Gastroesophageal sphincter (tissue), 4 donors: ENCODE results near the gene SOX12. TPM values are rescaled to one million over a fixed set of nuclear protein-coding genes. Genes with fewer than 3 reads are reported as not detected.

Experiments
- ATAC-seq: fragments of 150-250 bp; one replicate; pipeline ENCODE4 v1.9.1; 2016; ENCODE audit warnings: mild to moderate bottlenecking, moderate library complexity
- H3K27ac ChIP-seq, 4 donors: fragments of 200-600 bp; sonication (generic) in 3 of 4; 1 replicate in 3 of 4; 2 replicates in 1 of 4; pipeline ENCODE4 v1.5.1; 2016 to 2019
- H3K27me3 ChIP-seq: fragments of 200-600 bp; sonication (generic); one replicate; pipeline ENCODE4 v1.5.1; 2019
- H3K36me3 ChIP-seq, 2 donors: fragments of 200-600 bp; sonication (generic); one replicate each; pipeline ENCODE4 v1.5.1; 2019; ENCODE audit warnings: control low read depth in 1 of 2
- H3K4me1 ChIP-seq, 3 donors: fragments of 200-600 bp; sonication (generic); 1 replicate in 2 of 3; 2 replicates in 1 of 3; pipeline ENCODE4 v1.5.1; 2016 to 2019; ENCODE audit warnings: control low read depth in 2 of 3
- H3K4me3 ChIP-seq, 2 donors: fragments of 200-600 bp; sonication (generic); one replicate each; pipeline ENCODE4 v1.5.1; 2019; ENCODE audit warnings: mild to moderate bottlenecking in 1 of 2, moderate library complexity in 1 of 2
- H3K9me3 ChIP-seq, 3 donors: fragments of 200-600 bp; sonication (generic); one replicate each; pipeline ENCODE4 v1.5.1; 2017 to 2019; ENCODE audit warnings: control low read depth in 2 of 3
- EP300 ChIP-seq: sonication (generic); formaldehyde crosslinking; IDR thresholded peaks from one replicate; pipeline ENCODE4 v1.6.1; 2017; ENCODE audit warnings: antibody characterized with exemption, mild to moderate bottlenecking
- POLR2A ChIP-seq, 2 donors: fragments of 450-650 bp; IDR thresholded peaks; one replicate each; pipeline ENCODE4 v1.6.1; 2017; ENCODE audit warnings: antibody characterized with exemption in 2 of 2, mild to moderate bottlenecking in 2 of 2, moderate library complexity in 1 of 2
- POLR2AphosphoS5 ChIP-seq: sonication (generic); formaldehyde crosslinking; IDR thresholded peaks from one replicate; pipeline ENCODE4 v1.6.1; 2017; ENCODE audit warnings: antibody characterized with exemption
- WGBS, 2 donors: methylation state at CpG; one replicate each; pipeline ENCODE4 v1.1.5; 2018; ENCODE audit warnings: low coverage in 1 of 2; 5-methylcytosine and 5-hydroxymethylcytosine counted together
- total RNA-seq, 4 donors: library from RNA; depleted of rRNA; stranded (reverse); fragments of >200 nt; gene quantifications; one replicate each; pipeline ENCODE4 v1.1.0, GENCODE V29; 2016
- TF ChIP-seq, protein P1 (sequence below), 4 experiments: fragments of 200-600 bp in 2 of 4; fragments of 450-650 bp in 2 of 4; sonication (generic) in 1 of 4; IDR thresholded peaks; one replicate each; pipeline ENCODE4 v1.5.1; 2017 to 2019; ENCODE audit warnings: antibody characterized with exemption in 4 of 4, mild to moderate bottlenecking in 2 of 4, moderate library complexity in 2 of 4

SOX12 gene
- total RNA-seq, 4 donors from 2014 or later: 3.4 to 7.3 (median 5.9) TPM

GRCh38 chr20:367486-367887 is 42.1 kb downstream of the SOX12 start:
- WGBS, 2 donors: 77 to 86% methylated on average over 4 to 8 of the region's 8 CpGs
- Histone ChIP-seq H3K27ac (no peak overlapping the region), H3K27me3 (peaks cover 9% of the 10 kb centered on the region), H3K4me3 (no peak overlapping the region), H3K9me3 (no peaks in the 10 kb centered on the region), H3K36me3 (no peaks in the 10 kb centered on the region), H3K4me1 (peaks cover 0 to 17% (median 3%) of the 10 kb centered on the region in 3 donors)
- TF ChIP-seq POLR2AphosphoS5 (no peak), EP300 (no peak), POLR2A (IDR thresholded peaks at IDR 0.05) (no peak)
- TF ChIP-seq, protein P1, sequence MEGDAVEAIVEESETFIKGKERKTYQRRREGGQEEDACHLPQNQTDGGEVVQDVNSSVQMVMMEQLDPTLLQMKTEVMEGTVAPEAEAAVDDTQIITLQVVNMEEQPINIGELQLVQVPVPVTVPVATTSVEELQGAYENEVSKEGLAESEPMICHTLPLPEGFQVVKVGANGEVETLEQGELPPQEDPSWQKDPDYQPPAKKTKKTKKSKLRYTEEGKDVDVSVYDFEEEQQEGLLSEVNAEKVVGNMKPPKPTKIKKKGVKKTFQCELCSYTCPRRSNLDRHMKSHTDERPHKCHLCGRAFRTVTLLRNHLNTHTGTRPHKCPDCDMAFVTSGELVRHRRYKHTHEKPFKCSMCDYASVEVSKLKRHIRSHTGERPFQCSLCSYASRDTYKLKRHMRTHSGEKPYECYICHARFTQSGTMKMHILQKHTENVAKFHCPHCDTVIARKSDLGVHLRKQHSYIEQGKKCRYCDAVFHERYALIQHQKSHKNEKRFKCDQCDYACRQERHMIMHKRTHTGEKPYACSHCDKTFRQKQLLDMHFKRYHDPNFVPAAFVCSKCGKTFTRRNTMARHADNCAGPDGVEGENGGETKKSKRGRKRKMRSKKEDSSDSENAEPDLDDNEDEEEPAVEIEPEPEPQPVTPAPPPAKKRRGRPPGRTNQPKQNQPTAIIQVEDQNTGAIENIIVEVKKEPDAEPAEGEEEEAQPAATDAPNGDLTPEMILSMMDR (IDR thresholded peaks at IDR 0.05): no peak
- no peak for ATAC-seq

DNA sequence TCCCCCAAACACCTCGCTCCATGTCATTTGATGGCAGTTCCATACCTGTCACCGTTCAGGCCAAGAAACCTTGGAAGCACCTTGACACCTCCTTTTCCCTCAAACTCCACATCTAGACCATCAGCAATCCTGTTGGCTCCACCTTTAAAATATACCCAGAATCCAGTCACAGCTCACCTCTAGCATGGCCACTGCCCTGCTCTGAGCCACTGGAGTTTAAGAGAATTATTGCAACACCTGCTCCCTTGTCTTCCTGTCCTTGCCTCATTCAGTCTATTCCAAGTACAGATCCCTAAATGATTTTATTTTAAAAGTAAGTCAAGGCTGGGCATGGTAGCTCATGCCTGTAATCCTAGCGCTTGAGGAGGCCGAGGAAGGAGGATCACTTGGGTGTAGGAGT is 43.6 kb downstream of the SOX12 start:
- Histone ChIP-seq H3K9me3 (no peaks in the 10 kb centered on the region), H3K27ac (no peak overlapping the region), H3K36me3 (no peaks in the 10 kb centered on the region), H3K27me3 (peaks cover 9% of the 10 kb centered on the region), H3K4me1 (peaks cover 0 to 11% (median 3%) of the 10 kb centered on the region in 3 donors), H3K4me3 (no peak overlapping the region)
- WGBS, 2 donors: 79 to 98% methylated on average over 4 of the region's 4 CpGs
- no peak for ATAC-seq
- TF ChIP-seq EP300: no peak
- no peak for TF ChIP-seq POLR2A (IDR thresholded peaks at IDR 0.05)
- no peak for TF ChIP-seq POLR2AphosphoS5
- TF ChIP-seq, protein P1 (IDR thresholded peaks at IDR 0.05): no peak

DNA sequence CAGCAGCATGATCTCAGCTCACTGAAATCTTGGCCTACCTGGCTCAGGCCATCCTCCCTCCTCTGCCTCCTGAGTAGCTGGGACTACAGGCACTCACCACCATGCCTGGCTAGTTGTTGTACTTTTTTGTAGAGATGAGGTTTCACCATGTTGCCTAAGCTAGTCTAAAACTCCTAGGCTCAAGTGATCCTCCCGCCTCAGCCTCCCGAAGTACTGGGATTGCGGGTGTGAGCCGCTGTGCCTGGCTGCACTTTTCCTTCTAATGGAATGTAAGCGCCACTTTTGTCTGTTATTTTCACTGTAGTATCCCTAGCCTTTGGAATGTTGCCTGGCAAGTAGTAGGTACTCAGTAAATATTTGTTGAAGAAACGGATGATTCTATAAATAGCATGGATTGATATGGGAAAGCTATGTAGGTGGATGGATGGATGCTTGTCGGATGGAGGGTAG is 44.8 kb downstream of the SOX12 start:
- H3K36me3 ChIP-seq: no peaks in the 10 kb centered on the region
- H3K4me1 ChIP-seq: peaks cover 0 to 11% (median 3%) of the 10 kb centered on the region in 3 donors
- whole genome bisulfite sequencing, 2 donors: 64 to 85% methylated on average over 2 to 7 of the region's 7 CpGs
- peaks cover 9% of the 10 kb centered on the region for H3K27me3 ChIP-seq
- no peak overlapping the region for H3K27ac ChIP-seq
- TF ChIP-seq POLR2AphosphoS5 (no peak), EP300 (no peak), POLR2A (IDR thresholded peaks at IDR 0.05) (no peak)
- TF ChIP-seq, protein P1 (IDR thresholded peaks at IDR 0.05): no peak
- no peaks in the 10 kb centered on the region for H3K9me3 ChIP-seq
- no peak for ATAC-seq
- no peak overlapping the region for H3K4me3 ChIP-seq

- Histone ChIP-seq H3K4me1 (peaks cover 0 to 11% (median 3%) of the 10 kb centered on the region in 3 donors), H3K9me3 (no peaks in the 10 kb centered on the region), H3K4me3 (no peak overlapping the region), H3K27me3 (peaks cover 9% of the 10 kb centered on the region), H3K36me3 (no peaks in the 10 kb centered on the region), H3K27ac (peak overlapping the region in 2 of 4 donors; percentile 50 to 51)
- 81 to 92% methylated on average over 3 to 5 of the region's 7 CpGs for WGBS, 2 donors
- ATAC-seq: no peak
- TF ChIP-seq POLR2AphosphoS5: no peak
- TF ChIP-seq, protein P1 (IDR thresholded peaks at IDR 0.05): no peak
- no peak for TF ChIP-seq EP300
- no peak for TF ChIP-seq POLR2A (IDR thresholded peaks at IDR 0.05)
Measured at GRCh38 chr20:370977-371754, 45.8 kb downstream of the SOX12 start.
